Astrocyte (in vitro differentiated cells and primary cell): ENCODE data around the gene LCT.

Experiments
- EZH2 ChIP-seq: IDR thresholded peaks from 2 replicates; pipeline ENCODE4 v1.6.1; 2012; ENCODE audit warnings: mild to moderate bottlenecking, low read length, inconsistent platforms; ENCODE audit not compliant: insufficient read depth
- TF ChIP-seq, protein P1 (sequence below): IDR thresholded peaks from 2 replicates; pipeline ENCODE4 v1.5.1; 2011; ENCODE audit warnings: low read depth, mild to moderate bottlenecking, inconsistent platforms, low read length, moderate library complexity; ENCODE audit not compliant: insufficient read depth

- TF ChIP-seq, protein P1, sequence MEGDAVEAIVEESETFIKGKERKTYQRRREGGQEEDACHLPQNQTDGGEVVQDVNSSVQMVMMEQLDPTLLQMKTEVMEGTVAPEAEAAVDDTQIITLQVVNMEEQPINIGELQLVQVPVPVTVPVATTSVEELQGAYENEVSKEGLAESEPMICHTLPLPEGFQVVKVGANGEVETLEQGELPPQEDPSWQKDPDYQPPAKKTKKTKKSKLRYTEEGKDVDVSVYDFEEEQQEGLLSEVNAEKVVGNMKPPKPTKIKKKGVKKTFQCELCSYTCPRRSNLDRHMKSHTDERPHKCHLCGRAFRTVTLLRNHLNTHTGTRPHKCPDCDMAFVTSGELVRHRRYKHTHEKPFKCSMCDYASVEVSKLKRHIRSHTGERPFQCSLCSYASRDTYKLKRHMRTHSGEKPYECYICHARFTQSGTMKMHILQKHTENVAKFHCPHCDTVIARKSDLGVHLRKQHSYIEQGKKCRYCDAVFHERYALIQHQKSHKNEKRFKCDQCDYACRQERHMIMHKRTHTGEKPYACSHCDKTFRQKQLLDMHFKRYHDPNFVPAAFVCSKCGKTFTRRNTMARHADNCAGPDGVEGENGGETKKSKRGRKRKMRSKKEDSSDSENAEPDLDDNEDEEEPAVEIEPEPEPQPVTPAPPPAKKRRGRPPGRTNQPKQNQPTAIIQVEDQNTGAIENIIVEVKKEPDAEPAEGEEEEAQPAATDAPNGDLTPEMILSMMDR, result peak; percentile 29
- no peak for TF ChIP-seq EZH2
These were observed 38.2 kb downstream of the LCT start for GRCh38 chr2:135798762-135799161.
